Hepatocyte (in vitro differentiated cells): ENCODE measurements around the gene ADAMTS12. TPM values are rescaled to one million over a fixed set of nuclear protein-coding genes. Genes with fewer than 3 reads are reported as not detected.

Experiments
- DNase-seq: peaks from one replicate; pipeline ENCODE4 v3.0.0-alpha.2; 2016; ENCODE audit warnings: low spot score
- H2AFZ ChIP-seq: fragments of 200-600 bp; sonication (generic); 2 replicates; pipeline ENCODE4 v1.6.0; 2016; ENCODE audit warnings: antibody characterized with exemption, mild to moderate bottlenecking
- H3K27ac ChIP-seq: fragments of 200-600 bp; sonication (generic); 2 replicates; pipeline ENCODE4 v1.5.1; 2016; ENCODE audit warnings: mild to moderate bottlenecking
- H3K27me3 ChIP-seq: fragments of 200-600 bp; sonication (generic); 2 replicates; pipeline ENCODE4 v1.6.1; 2016
- H3K36me3 ChIP-seq: fragments of 200-600 bp; sonication (generic); replicated peaks from 2 replicates; pipeline ENCODE4 v1.5.1; 2016; ENCODE audit warnings: low read depth; ENCODE audit not compliant: insufficient read depth
- H3K4me1 ChIP-seq: fragments of 200-600 bp; sonication (generic); 2 replicates; pipeline ENCODE4 v1.5.1; 2016; ENCODE audit warnings: mild to moderate bottlenecking, moderate library complexity; ENCODE audit not compliant: insufficient read depth
- H3K4me2 ChIP-seq: fragments of 200-600 bp; sonication (generic); 2 replicates; pipeline ENCODE4 v1.6.0; 2016
- H3K4me3 ChIP-seq: fragments of 200-600 bp; sonication (generic); 2 replicates; pipeline ENCODE4 v1.5.1; 2016; ENCODE audit warnings: mild to moderate bottlenecking
- H3K79me2 ChIP-seq: fragments of 200-600 bp; sonication (generic); 2 replicates; pipeline ENCODE4 v1.6.0; 2017; ENCODE audit warnings: mild to moderate bottlenecking
- H3K9me2 ChIP-seq: fragments of 200-600 bp; sonication (generic); replicated peaks from 2 replicates; pipeline ENCODE4 v1.6.0; 2017; ENCODE audit warnings: mild to moderate bottlenecking; ENCODE audit not compliant: insufficient read depth
- H3K9me3 ChIP-seq: fragments of 200-600 bp; sonication (generic); 2 replicates; pipeline ENCODE4 v1.5.1; 2016; ENCODE audit warnings: low read depth, mild to moderate bottlenecking
- H4K20me1 ChIP-seq: fragments of 200-600 bp; sonication (generic); 2 replicates; pipeline ENCODE4 v1.6.0; 2016; ENCODE audit warnings: mild to moderate bottlenecking; ENCODE audit not compliant: insufficient read depth, poor library complexity, severe bottlenecking
- EZH2 ChIP-seq: fragments of 200-600 bp; sonication (generic); IDR thresholded peaks from 2 replicates; pipeline ENCODE4 v1.6.1; 2016; ENCODE audit warnings: antibody characterized with exemption, mild to moderate bottlenecking, borderline replicate concordance
- EZH2phosphoT487 ChIP-seq: fragments of 200-600 bp; sonication (generic); IDR thresholded peaks from one replicate; pipeline ENCODE4 v1.6.1; 2018; ENCODE audit warnings: antibody characterized with exemption, mild to moderate bottlenecking, low read depth, moderate library complexity; ENCODE audit not compliant: unreplicated experiment, severe bottlenecking
- WGBS: methylation state at CpG from one replicate; pipeline ENCODE4 v1.1.6; 2016; ENCODE audit warnings: low lambda C conversion rate; ENCODE audit errors: missing lambda C conversion rate; 5-methylcytosine and 5-hydroxymethylcytosine counted together
- polyA plus RNA-seq: library from polyadenylated mRNA; unstranded; fragments of >200 nt; fragmentation: Nextera tagmentation; extraction: Ambion mirVana; gene quantifications from 2 replicates; pipeline ENCODE4 v1.2.1, GENCODE V29; 2016
- total RNA-seq: library from RNA; depleted of rRNA; stranded (reverse); fragments of >200 nt; gene quantifications from 2 replicates; pipeline ENCODE4 v1.2.3, GENCODE V29; 2014
- TF ChIP-seq, protein P1 (sequence below): fragments of 200-600 bp; sonication (generic); IDR thresholded peaks from 2 replicates; pipeline ENCODE4 v1.5.1; 2016; ENCODE audit warnings: antibody characterized with exemption, mild to moderate bottlenecking; ENCODE audit not compliant: poor library complexity

ADAMTS12 gene
- total and polyA plus RNA-seq, 2 experiments from 2014 or later = 3.2 to 8.9 TPM

DNA sequence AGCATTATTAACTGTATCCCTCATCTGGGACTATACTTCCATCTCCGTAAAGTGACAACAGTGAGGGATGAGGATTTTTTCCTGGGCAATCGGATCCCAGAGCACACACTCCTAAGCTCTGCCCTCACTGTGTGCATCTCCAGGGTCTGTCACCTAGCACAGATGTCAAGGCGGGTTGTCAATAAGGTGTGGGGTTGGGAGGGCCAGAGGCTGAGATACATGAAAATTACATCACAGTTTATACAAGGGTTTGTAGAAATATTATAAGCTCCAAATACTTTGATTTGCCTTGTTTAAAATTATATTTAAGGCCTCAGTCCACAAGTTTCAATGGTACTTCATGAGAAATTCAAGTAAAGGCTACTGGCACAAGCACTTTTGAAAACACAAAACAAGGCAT is 4.5 kb downstream of the ADAMTS12 start:
- no peaks in the 10 kb centered on the region for H3K9me3 ChIP-seq
- peaks cover 15% of the 10 kb centered on the region for H3K4me1 ChIP-seq
- no peak for TF ChIP-seq EZH2
- TF ChIP-seq, protein P1, sequence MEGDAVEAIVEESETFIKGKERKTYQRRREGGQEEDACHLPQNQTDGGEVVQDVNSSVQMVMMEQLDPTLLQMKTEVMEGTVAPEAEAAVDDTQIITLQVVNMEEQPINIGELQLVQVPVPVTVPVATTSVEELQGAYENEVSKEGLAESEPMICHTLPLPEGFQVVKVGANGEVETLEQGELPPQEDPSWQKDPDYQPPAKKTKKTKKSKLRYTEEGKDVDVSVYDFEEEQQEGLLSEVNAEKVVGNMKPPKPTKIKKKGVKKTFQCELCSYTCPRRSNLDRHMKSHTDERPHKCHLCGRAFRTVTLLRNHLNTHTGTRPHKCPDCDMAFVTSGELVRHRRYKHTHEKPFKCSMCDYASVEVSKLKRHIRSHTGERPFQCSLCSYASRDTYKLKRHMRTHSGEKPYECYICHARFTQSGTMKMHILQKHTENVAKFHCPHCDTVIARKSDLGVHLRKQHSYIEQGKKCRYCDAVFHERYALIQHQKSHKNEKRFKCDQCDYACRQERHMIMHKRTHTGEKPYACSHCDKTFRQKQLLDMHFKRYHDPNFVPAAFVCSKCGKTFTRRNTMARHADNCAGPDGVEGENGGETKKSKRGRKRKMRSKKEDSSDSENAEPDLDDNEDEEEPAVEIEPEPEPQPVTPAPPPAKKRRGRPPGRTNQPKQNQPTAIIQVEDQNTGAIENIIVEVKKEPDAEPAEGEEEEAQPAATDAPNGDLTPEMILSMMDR = no peak
- TF ChIP-seq EZH2phosphoT487 = no peak
- H2AFZ ChIP-seq = no peak overlapping the region
- no peaks in the 10 kb centered on the region for H3K27me3 ChIP-seq
- H4K20me1 ChIP-seq = peaks cover 3% of the 10 kb centered on the region
- H3K79me2 ChIP-seq = peaks cover 7% of the 10 kb centered on the region
- no peak overlapping the region for H3K4me2 ChIP-seq
- H3K27ac ChIP-seq = no peak overlapping the region
- no peak for DNase-seq
- no peak overlapping the region for H3K4me3 ChIP-seq
- no peaks in the 10 kb centered on the region for H3K36me3 ChIP-seq
- H3K9me2 ChIP-seq = no peaks in the 10 kb centered on the region
- WGBS = 76% methylated on average over 3 of the region's 3 CpGs

DNA sequence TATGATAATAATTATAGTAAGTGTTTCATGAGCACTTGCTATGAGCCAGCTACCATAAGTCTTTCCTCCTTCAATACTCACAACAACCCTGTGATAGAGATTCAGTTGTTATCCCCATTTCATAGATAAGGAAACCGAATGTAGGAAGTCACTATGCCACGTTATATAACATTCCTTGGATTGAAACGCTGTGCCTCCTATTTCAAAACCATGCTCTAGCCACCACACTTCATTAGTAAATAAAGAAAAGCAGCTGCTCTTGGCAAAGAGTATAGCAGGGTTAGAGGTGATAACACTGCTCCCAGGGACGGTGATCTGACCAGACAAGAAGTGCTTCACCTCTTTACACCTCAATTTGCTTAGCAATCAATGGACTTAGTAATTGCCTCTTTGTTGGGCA is 5.5 kb downstream of the ADAMTS12 start:
- Histone ChIP-seq H3K27ac (no peak overlapping the region), H3K9me2 (no peaks in the 10 kb centered on the region), H3K4me1 (peaks cover 15% of the 10 kb centered on the region), H3K36me3 (no peaks in the 10 kb centered on the region), H3K4me3 (no peak overlapping the region), H3K79me2 (peaks cover 7% of the 10 kb centered on the region), H3K27me3 (no peaks in the 10 kb centered on the region), H3K4me2 (no peak overlapping the region), H3K9me3 (no peaks in the 10 kb centered on the region), H4K20me1 (peaks cover 3% of the 10 kb centered on the region), H2AFZ (no peak overlapping the region)
- DNase-seq = no peak
- TF ChIP-seq EZH2 (no peak), EZH2phosphoT487 (no peak)
- TF ChIP-seq, protein P1 = no peak
- WGBS = 51% methylated on average over 4 of the region's 4 CpGs

DNA sequence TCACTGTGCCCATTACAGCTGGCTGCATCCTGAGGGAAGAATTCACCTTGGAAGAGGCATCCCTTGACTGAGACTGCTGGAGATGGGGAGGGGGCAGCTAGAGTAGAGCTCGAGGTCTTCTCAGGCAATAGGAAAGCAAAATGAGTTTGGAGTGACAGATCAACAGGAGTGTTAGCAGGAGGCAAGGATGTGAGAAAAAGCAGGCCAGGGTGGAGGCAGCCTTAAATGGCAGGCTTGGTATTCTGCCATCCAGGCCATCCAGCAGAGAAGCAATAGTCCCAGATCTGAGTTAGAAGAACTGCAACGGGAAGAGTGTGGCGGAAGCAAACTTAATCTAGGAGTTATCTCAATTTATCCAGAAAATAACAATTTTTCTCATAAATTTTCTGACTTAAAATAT is 6.1 kb downstream of the ADAMTS12 start:
- TF ChIP-seq EZH2phosphoT487 (no peak), EZH2 (no peak)
- TF ChIP-seq, protein P1 = no peak
- WGBS = 61% methylated on average over 3 of the region's 3 CpGs
- Histone ChIP-seq H3K27me3 (no peaks in the 10 kb centered on the region), H4K20me1 (peaks cover 3% of the 10 kb centered on the region), H3K4me2 (no peak overlapping the region), H2AFZ (no peak overlapping the region), H3K4me1 (peaks cover 15% of the 10 kb centered on the region), H3K4me3 (no peak overlapping the region), H3K9me3 (no peaks in the 10 kb centered on the region), H3K79me2 (peaks cover 7% of the 10 kb centered on the region), H3K27ac (no peak overlapping the region), H3K36me3 (no peaks in the 10 kb centered on the region), H3K9me2 (no peaks in the 10 kb centered on the region)
- DNase-seq = no peak

DNA sequence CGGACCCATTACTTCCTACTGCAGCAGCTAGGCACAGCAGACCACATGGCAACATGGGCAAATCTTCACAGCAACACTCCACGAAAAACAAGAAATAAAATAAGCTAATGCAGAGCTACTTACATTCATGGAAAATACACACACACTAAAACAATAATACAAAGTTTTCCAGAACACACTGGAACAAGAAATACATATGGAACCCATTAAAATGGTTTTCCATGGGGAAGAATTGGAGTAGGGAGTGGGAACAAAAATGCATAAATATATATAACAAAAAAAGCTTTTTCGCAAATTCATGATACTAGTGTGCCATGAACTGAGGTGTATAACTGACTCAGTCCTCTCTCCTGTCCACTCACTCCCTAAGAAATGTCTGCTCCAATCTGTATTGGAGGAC is 8.3 kb downstream of the ADAMTS12 start:
- no peak for DNase-seq
- Histone ChIP-seq H2AFZ (no peak overlapping the region), H3K27me3 (no peaks in the 10 kb centered on the region), H3K4me1 (no peaks in the 10 kb centered on the region), H3K4me2 (no peak overlapping the region), H3K27ac (no peak overlapping the region), H4K20me1 (peaks cover 3% of the 10 kb centered on the region), H3K9me3 (no peaks in the 10 kb centered on the region), H3K79me2 (no peaks in the 10 kb centered on the region), H3K9me2 (no peaks in the 10 kb centered on the region), H3K36me3 (no peaks in the 10 kb centered on the region), H3K4me3 (no peak overlapping the region)
- WGBS = 87% methylated on average over 3 of the region's 3 CpGs
- TF ChIP-seq, protein P1 = no peak
- no peak for TF ChIP-seq EZH2
- TF ChIP-seq EZH2phosphoT487 = no peak
